ENCODE measurements around the gene CREB3L2. TPM values are rescaled to one million over a fixed set of nuclear protein-coding genes. Genes with fewer than 3 reads are reported as not detected.
A peak's percentile ranks its signal among the peaks of the same experiment; 100 is the strongest.

Gene CREB3L2
- total and polyA plus RNA-seq, 2 of the 4 experiments (the other 2 are of a cell fraction), result 42.3 to 57.9 TPM

DNA sequence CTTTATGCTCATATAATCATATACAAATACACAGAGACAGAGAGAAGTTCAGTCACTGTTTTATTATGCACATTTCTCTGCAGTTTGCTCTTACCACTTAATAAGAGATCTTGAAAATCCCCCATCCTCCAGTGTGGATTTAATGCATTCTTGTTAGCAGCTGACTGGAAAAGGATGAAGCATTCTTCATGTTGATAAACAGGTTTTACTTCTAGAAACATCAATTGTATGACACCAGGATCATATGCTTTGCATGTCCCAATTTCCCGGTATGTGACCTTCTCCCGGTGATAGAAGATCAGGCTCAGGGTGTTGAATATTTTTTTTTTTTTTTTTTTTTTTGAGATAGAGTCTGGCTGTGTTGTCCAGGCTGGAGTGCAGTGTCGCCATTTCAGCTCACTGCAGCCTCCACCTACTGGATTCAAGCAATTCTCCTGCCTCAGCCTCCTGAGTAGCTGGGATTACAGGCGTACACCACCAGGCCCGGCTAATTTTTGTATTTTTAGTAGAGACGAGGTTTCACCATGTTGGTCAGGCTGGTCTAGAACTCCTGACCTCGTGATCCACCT lies 6.2 kb upstream of the CREB3L2 start:
- H3K4me2 ChIP-seq (ENCODE audit: low read depth, low read length), result peak overlapping the region; percentile 17; the same call in 1 of the 2 replicates
- TF ChIP-seq, protein P1, sequence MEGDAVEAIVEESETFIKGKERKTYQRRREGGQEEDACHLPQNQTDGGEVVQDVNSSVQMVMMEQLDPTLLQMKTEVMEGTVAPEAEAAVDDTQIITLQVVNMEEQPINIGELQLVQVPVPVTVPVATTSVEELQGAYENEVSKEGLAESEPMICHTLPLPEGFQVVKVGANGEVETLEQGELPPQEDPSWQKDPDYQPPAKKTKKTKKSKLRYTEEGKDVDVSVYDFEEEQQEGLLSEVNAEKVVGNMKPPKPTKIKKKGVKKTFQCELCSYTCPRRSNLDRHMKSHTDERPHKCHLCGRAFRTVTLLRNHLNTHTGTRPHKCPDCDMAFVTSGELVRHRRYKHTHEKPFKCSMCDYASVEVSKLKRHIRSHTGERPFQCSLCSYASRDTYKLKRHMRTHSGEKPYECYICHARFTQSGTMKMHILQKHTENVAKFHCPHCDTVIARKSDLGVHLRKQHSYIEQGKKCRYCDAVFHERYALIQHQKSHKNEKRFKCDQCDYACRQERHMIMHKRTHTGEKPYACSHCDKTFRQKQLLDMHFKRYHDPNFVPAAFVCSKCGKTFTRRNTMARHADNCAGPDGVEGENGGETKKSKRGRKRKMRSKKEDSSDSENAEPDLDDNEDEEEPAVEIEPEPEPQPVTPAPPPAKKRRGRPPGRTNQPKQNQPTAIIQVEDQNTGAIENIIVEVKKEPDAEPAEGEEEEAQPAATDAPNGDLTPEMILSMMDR (conservative IDR thresholded peaks at IDR 0.05; ENCODE audit: low read depth, low read length), result no peak
- TF ChIP-seq MAFK (IDR thresholded peaks at IDR 0.05; ENCODE audit: low read depth, low read length) (no peak), NFE2L2 (IDR thresholded peaks at IDR 0.05; ENCODE audit: low read depth, low read length) (no peak), SMC3 (IDR thresholded peaks at IDR 0.05; ENCODE audit: low read depth, low read length) (no peak), CHD1 (IDR thresholded peaks at IDR 0.05; ENCODE audit: low read depth, low read length) (no peak), FOS (IDR thresholded peaks at IDR 0.05; ENCODE audit: low read depth, low read length) (no peak), CEBPB (IDR thresholded peaks at IDR 0.05; ENCODE audit: low read depth, low read length) (no peak), RFX5 (IDR thresholded peaks at IDR 0.05; ENCODE audit: low read depth, low read length) (no peak), MXI1 (IDR thresholded peaks at IDR 0.05; ENCODE audit: borderline replicate concordance, low read depth, low read length) (no peak)
- TF ChIP-seq, protein P2, sequence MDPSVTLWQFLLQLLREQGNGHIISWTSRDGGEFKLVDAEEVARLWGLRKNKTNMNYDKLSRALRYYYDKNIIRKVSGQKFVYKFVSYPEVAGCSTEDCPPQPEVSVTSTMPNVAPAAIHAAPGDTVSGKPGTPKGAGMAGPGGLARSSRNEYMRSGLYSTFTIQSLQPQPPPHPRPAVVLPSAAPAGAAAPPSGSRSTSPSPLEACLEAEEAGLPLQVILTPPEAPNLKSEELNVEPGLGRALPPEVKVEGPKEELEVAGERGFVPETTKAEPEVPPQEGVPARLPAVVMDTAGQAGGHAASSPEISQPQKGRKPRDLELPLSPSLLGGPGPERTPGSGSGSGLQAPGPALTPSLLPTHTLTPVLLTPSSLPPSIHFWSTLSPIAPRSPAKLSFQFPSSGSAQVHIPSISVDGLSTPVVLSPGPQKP (IDR thresholded peaks at IDR 0.05; ENCODE audit: borderline replicate concordance, low read depth, low read length), result no peak
- no peak for DNase-seq
- H3K9me1 ChIP-seq (ENCODE audit: insufficient read depth, low read length), result peaks cover 6% of the 10 kb centered on the region; the same call in 1 of the 2 replicates
- ChIA-PET CTCF (interaction anchor here (1.0 to 1.5 kb wide), 4 partner anchors 10 to 352 kb away, joined by 3 to 6 read pairs (median 4); no protein-coding TSS in a partner anchor), POLR2A (ENCODE audit: unreplicated experiment) (no interaction called here)
- peaks cover 3% of the 10 kb centered on the region; the same call in 1 of the 2 replicates for H3K27me3 ChIP-seq (ENCODE audit: control insufficient read depth, insufficient read depth, low read length)
- ATAC-seq (ENCODE audit: low read depth), result no peak
- H2AK9ac ChIP-seq (replicated peaks; ENCODE audit: low read depth, low read length, poor library complexity), result no peak overlapping the region
- no peak overlapping the region for H4K8ac ChIP-seq (ENCODE audit: low read depth in 2 of 2, low read length in 2 of 2)
- H3K23ac ChIP-seq (ENCODE audit: low read depth, low read length), result no peak overlapping the region
- H2BK120ac ChIP-seq (ENCODE audit: low read depth, low read length), result 0 out of 2 replicates have a peak overlapping the region, but pooled peaks have one; percentile 86
- H4K91ac ChIP-seq (ENCODE audit: insufficient read depth, low read depth, low read length), result no peak overlapping the region; the same call in 1 of the 2 replicates
- no peak overlapping the region for H3K56ac ChIP-seq (ENCODE audit: extremely low read depth, insufficient read depth, low read length)
- peak overlapping the region; percentile 63 for H3K4ac ChIP-seq (ENCODE audit: low read depth, low read length)
- dilution Hi-C loops (cut with HindIII; ENCODE audit: low sequenced_read_pairs, unreplicated experiment) (loop anchor here (25.0 kb wide), 1 partner anchor 396 kb away; no protein-coding TSS in a partner anchor), in situ Hi-C loops (cut with MboI; ENCODE audit: low sequenced_read_pairs) (loop anchor here (10.0 kb wide), 1 partner anchor 353 kb away; no protein-coding TSS in a partner anchor), intact Hi-C loops (cut with micrococcal nuclease) (loop anchor here (1.0 to 2.0 kb wide), 5 partner anchors 105 to 731 kb away; no protein-coding TSS in a partner anchor)
- peak overlapping the region; percentile 12 for H2BK5ac ChIP-seq (ENCODE audit: low read depth, low read length, poor library complexity, severe bottlenecking)
- no peak overlapping the region for H3K27ac ChIP-seq (ENCODE audit: insufficient read depth, low read length)
- no peaks in the 10 kb centered on the region for H3K9me3 ChIP-seq (ENCODE audit: control insufficient read depth, insufficient read depth, low read length)
- no peak overlapping the region for H3K9ac ChIP-seq (ENCODE audit: low read depth, low read length)
- H2BK15ac ChIP-seq (ENCODE audit: low read depth, low read length), result no peak overlapping the region; the same call in 2 of the 3 replicates
- no peaks in the 10 kb centered on the region for H3K36me3 ChIP-seq (ENCODE audit: control insufficient read depth, insufficient read depth, low read length)
- H4K5ac ChIP-seq (ENCODE audit: low read depth, low read length), result no peak overlapping the region
- BruUV-seq (replicated peaks), result no TSS peak
- no peaks in the 10 kb centered on the region for H4K20me1 ChIP-seq (ENCODE audit: insufficient read depth, low read length)
- H3K79me1 ChIP-seq (ENCODE audit: low read depth in 1 of 2, low read length in 2 of 2), result peaks cover 0 to 5% of the 10 kb centered on the region in 2 experiments; a peak in 1 of 4 replicates
- H3K18ac ChIP-seq (ENCODE audit: low read depth, low read length), result no peak overlapping the region
- H3K4me3 ChIP-seq (ENCODE audit: insufficient read depth, low read depth, low read length), result no peak overlapping the region
- no peak overlapping the region for H3K14ac ChIP-seq (replicated peaks; ENCODE audit: low read depth, low read length)
- 80% methylated on average over 1 of the region's 7 CpGs; no CpG with 5 or more reads in 1 of the 2 experiments for WGBS, 2 experiments (ENCODE audit: extremely low coverage in 2 of 2, insufficient read length in 1 of 2)
- peaks cover 5% of the 10 kb centered on the region; the same call in 1 of the 2 replicates for H3K4me1 ChIP-seq (ENCODE audit: control insufficient read depth, insufficient read depth, low read length)
- no peak overlapping the region for H2AFZ ChIP-seq (replicated peaks; ENCODE audit: low read length, poor library complexity)
- no peak overlapping the region; the same call in 1 of the 2 replicates for H2AK5ac ChIP-seq (ENCODE audit: low read depth, low read length)
- no peak overlapping the region for H2BK20ac ChIP-seq (ENCODE audit: low read depth, low read length)
